CD4-positive, alpha-beta memory T cell (primary cell): ENCODE data around the gene MARCHF2. TPM values are rescaled to one million over a fixed set of nuclear protein-coding genes. Genes with fewer than 3 reads are reported as not detected.
"Not testable (repeated sequence)": the region's sequence is repeated elsewhere in the genome, so short reads cannot be mapped to it uniquely, and the experiment has no call there.

ENCODE experiments used
- CTCF ChIA-PET: fragments of 350-600 bp; sonication (Branson Sonifier 250); formaldehyde crosslinking; loops from one replicate; lab custom pipeline; 2021; ENCODE audit warnings: inconsistent platforms; ENCODE audit not compliant: partially characterized antibody; lab: Charles Lee
- POLR2A ChIA-PET: fragments of 350-600 bp; sonication (Branson Sonifier 250); formaldehyde crosslinking; loops from one replicate; lab custom pipeline; 2021; ENCODE audit not compliant: partially characterized antibody; lab: Charles Lee
- DNase-seq, 5 donors: peaks; one replicate each; pipeline versions ENCODE4 v3.0.0 to v3.0.0-alpha.2; 2020 to 2022; ENCODE audit warnings: mixed read lengths in 1 of 5
- H3K27ac ChIP-seq: one replicate; pipeline ENCODE4 v1.7.0; 2013; ENCODE audit warnings: low read depth, low read length
- H3K27me3 ChIP-seq: 2 replicates; pipeline ENCODE4 v1.7.0; 2013; ENCODE audit warnings: mild to moderate bottlenecking, low read length, moderate library complexity; ENCODE audit not compliant: insufficient read depth
- H3K36me3 ChIP-seq: 2 replicates; pipeline ENCODE4 v1.7.0; 2013; ENCODE audit warnings: mild to moderate bottlenecking, low read length, moderate library complexity; ENCODE audit not compliant: insufficient read depth
- H3K4me1 ChIP-seq: 2 replicates; pipeline ENCODE4 v1.7.0; 2013; ENCODE audit warnings: mild to moderate bottlenecking, low read length, moderate library complexity; ENCODE audit not compliant: insufficient read depth
- H3K4me3 ChIP-seq, 2 donors: one replicate each; pipeline ENCODE4 v1.7.0; 2013; ENCODE audit warnings: low read length in 2 of 2, mild to moderate bottlenecking in 1 of 2
- H3K9me3 ChIP-seq, 2 donors: one replicate each; pipeline ENCODE4 v1.7.0; 2013; ENCODE audit warnings: low read length in 2 of 2, control low read depth in 1 of 2; ENCODE audit not compliant: control insufficient read depth in 1 of 2
- H3K27ac Mint-ChIP-seq, 7 donors: one replicate each; pipeline ENCODE4 v1.8.0; 2020 to 2021; ENCODE audit warnings: mixed read lengths in 7 of 7, mild to moderate bottlenecking in 6 of 7, inconsistent platforms in 3 of 7, moderate library complexity in 3 of 7
- H3K27me3 Mint-ChIP-seq, 2 donors: one replicate each; pipeline ENCODE4 v1.8.0; 2020 to 2021; ENCODE audit warnings: mixed read lengths in 2 of 2
- H3K36me3 Mint-ChIP-seq, 2 donors: one replicate each; pipeline ENCODE4 v1.8.0; 2020 to 2021; ENCODE audit warnings: mixed read lengths in 2 of 2, inconsistent platforms in 1 of 2, mild to moderate bottlenecking in 1 of 2
- H3K4me1 Mint-ChIP-seq, 4 donors: one replicate each; pipeline ENCODE4 v1.8.0; 2020 to 2021; ENCODE audit warnings: mixed read lengths in 4 of 4, mild to moderate bottlenecking in 1 of 4
- H3K4me3 Mint-ChIP-seq, 8 donors: one replicate each; pipeline ENCODE4 v1.8.0; 2020 to 2021; ENCODE audit warnings: mixed read lengths in 8 of 8, mild to moderate bottlenecking in 7 of 8, moderate library complexity in 6 of 8, inconsistent platforms in 3 of 8
- H3K9me3 Mint-ChIP-seq, 8 donors: one replicate each; pipeline ENCODE4 v1.8.0; 2020 to 2021; ENCODE audit warnings: mixed read lengths in 8 of 8, mild to moderate bottlenecking in 5 of 8, inconsistent platforms in 3 of 8, moderate library complexity in 1 of 8
- intact Hi-C: fragments of 100-400 bp; cut with micrococcal nuclease; formaldehyde crosslinking; loops from one replicate; pipeline ENCODE4 v1.15.1; 2023
- polyA plus RNA-seq, 2 donors: library from polyadenylated mRNA; unstranded; fragments of 300-500 nt; fragmentation: Illumina TruSeq; gene quantifications; one replicate each; pipeline ENCODE4 v1.2.3, GENCODE V29; 2021
- total RNA-seq, 2 experiments: library from RNA; stranded (reverse); gene quantifications; one replicate each; pipeline ENCODE4 v1.2.3, GENCODE V29; 2021

MARCHF2 gene
- total and polyA plus RNA-seq, 4 experiments from 2014 or later = 25.5 to 60.9 (median 38.2) TPM

DNA sequence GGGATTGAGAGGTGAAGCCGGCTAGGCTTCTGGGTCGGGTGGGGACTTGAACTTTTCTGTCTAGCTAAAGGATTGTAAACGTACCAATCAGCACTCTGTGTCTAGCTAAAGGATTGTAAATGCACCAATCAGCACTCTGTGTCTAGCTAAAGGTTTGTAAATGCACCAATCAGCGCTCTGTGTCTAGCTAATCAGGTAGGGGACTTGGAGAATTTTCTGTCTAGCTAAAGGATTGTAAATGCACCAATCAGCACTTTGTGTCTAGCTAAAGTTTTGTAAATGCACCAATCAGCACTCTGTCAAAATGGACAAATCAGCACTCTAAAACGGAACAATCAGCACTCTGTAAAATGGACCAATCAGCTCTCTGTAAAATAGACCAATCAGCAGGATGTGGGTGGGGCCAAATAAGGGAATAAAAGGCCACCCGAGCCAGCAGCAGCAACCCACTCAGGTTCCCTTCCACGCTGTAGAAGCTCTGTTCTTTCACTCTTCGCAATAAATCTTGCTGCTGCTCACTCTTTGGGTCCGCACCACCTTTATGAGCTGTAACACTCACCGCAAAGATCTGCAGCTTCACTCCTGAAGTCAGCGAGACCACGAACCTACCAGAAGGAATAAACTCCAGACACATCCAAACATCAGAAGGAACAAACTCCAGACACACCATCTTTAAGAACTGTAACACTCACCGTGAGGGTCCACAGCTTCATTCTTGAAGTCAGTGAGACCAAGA, 33.8 kb upstream of the MARCHF2 start:
- H3K36me3 Mint-ChIP-seq, H3K4me3 Mint-ChIP-seq, H3K27ac ChIP-seq, intact Hi-C loops, DNase-seq, H3K36me3 ChIP-seq, H3K27me3 ChIP-seq, H3K9me3 ChIP-seq, H3K27me3 Mint-ChIP-seq, H3K4me3 ChIP-seq, H3K4me1 ChIP-seq, POLR2A ChIA-PET, H3K27ac Mint-ChIP-seq, H3K9me3 Mint-ChIP-seq: not testable (repeated sequence)
- CTCF ChIA-PET = interaction anchor here (1.1 to 2.6 kb wide), 2 partner anchors 26 to 201 kb away, joined by 3 to 15 read pairs; no protein-coding TSS in a partner anchor
- H3K4me1 Mint-ChIP-seq = peaks cover 4 to 17% (median 7%) of the 10 kb centered on the region in 4 donors

DNA sequence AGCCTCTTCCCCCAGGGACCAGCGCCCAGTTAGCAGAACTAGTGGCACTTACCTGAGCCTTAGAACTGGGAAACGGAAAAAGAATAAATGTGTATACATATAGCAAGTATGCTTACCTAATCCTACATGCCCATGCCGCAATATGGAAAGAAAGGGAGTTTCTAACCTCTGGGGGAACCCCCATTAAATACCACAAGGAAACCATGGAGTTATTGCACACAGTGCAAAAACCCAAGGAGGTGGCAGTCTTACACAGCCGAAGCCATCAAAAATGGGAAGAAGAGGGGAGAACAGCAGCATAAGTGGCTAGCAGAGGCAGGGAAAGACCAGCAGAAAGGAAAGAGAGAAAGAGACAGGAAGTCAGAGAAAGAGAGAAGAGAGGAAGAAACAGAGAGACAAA, 28.5 kb upstream of the MARCHF2 start:
- H3K4me3 Mint-ChIP-seq, H3K9me3 ChIP-seq, H3K36me3 Mint-ChIP-seq, POLR2A ChIA-PET, DNase-seq, intact Hi-C loops, H3K9me3 Mint-ChIP-seq, H3K36me3 ChIP-seq, H3K4me1 Mint-ChIP-seq, CTCF ChIA-PET, H3K27me3 Mint-ChIP-seq, H3K27ac ChIP-seq, H3K4me1 ChIP-seq, H3K27me3 ChIP-seq, H3K4me3 ChIP-seq: not testable (repeated sequence)
- peak overlapping the region in 1 of 7 donors; percentile 18 for H3K27ac Mint-ChIP-seq

DNA sequence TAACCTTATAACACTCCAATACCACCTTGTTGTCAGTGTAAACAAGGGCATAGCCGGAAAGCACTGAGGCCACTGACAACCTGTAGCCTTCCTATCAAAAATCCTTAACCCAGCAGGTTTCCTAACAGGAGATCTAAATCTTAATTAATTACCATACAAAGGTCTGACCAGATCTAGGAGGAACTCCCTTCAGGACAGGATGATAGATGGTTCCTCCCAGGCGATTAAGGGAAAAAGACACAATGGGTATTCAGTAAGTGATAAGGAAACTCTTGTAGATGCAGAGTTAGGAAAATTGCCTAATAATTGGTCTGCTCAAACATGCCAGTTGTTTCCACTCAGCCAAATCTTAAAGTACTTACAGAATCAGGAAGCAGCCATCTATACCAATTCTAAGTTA, 28.0 kb upstream of the MARCHF2 start:
- H3K4me1 Mint-ChIP-seq, H3K9me3 ChIP-seq, H3K27me3 ChIP-seq, H3K4me1 ChIP-seq, H3K4me3 ChIP-seq, H3K27ac Mint-ChIP-seq, H3K4me3 Mint-ChIP-seq, H3K9me3 Mint-ChIP-seq, H3K36me3 Mint-ChIP-seq, intact Hi-C loops, CTCF ChIA-PET, H3K36me3 ChIP-seq, POLR2A ChIA-PET, DNase-seq, H3K27ac ChIP-seq, H3K27me3 Mint-ChIP-seq: not testable (repeated sequence)

DNA sequence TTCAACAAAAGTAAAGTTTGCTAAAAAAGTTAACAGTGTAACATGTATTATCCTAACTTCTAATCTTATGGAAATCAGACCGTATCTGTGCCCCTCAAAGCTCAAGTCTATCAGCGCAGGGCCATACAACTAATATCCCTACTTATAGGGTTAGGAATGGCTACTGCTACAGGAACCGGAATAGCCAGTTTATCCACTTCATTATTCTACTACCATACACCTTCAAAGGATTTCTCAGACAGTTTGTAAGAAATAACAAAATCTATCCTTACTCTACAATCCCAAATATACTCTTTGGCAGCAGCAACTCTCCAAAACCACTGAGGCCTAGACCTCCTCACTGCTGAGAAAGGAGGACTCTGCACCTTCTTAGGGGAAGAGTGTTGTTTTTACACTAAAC, 27.5 kb upstream of the MARCHF2 start:
- H3K9me3 Mint-ChIP-seq, H3K9me3 ChIP-seq, CTCF ChIA-PET, H3K27me3 Mint-ChIP-seq, H3K36me3 Mint-ChIP-seq, DNase-seq, H3K4me3 ChIP-seq, H3K4me3 Mint-ChIP-seq, H3K27ac Mint-ChIP-seq, H3K27me3 ChIP-seq, POLR2A ChIA-PET, H3K27ac ChIP-seq, H3K4me1 ChIP-seq, intact Hi-C loops, H3K36me3 ChIP-seq: not testable (repeated sequence)
- H3K4me1 Mint-ChIP-seq = peaks cover 0 to 10% (median 8%) of the 10 kb centered on the region in 4 donors

DNA sequence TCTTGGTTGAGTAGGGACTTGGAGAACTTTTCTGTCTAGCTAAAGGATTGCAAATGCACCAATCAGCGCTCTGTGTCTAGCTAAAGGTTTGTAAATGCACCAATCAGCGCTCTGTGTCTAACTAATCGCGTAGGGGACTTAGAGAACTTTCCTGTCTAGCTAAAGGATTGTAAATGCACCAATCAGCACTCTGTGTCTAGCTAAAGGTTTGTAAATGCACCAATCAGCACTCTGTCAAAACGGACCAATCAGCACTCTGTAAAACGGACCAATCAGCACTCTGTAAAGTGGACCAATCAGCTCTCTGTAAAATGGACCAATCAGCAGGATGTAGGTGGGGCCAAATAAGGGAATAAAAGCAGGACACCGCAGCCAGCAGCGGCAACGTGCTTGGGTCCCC, 26.7 kb upstream of the MARCHF2 start:
- H3K9me3 Mint-ChIP-seq, H3K9me3 ChIP-seq, DNase-seq, H3K36me3 Mint-ChIP-seq, H3K27me3 Mint-ChIP-seq, intact Hi-C loops, H3K27ac ChIP-seq, POLR2A ChIA-PET, H3K36me3 ChIP-seq, H3K4me3 Mint-ChIP-seq, H3K27me3 ChIP-seq, H3K4me3 ChIP-seq, H3K27ac Mint-ChIP-seq: not testable (repeated sequence)
- CTCF ChIA-PET = interaction anchor here (1.3 kb wide), 1 partner anchor 33 kb away, joined by 3 read pairs; no protein-coding TSS in a partner anchor
- peaks cover 4 to 17% (median 13%) of the 10 kb centered on the region in 4 donors for H3K4me1 Mint-ChIP-seq
- peaks cover 12% of the 10 kb centered on the region for H3K4me1 ChIP-seq

DNA sequence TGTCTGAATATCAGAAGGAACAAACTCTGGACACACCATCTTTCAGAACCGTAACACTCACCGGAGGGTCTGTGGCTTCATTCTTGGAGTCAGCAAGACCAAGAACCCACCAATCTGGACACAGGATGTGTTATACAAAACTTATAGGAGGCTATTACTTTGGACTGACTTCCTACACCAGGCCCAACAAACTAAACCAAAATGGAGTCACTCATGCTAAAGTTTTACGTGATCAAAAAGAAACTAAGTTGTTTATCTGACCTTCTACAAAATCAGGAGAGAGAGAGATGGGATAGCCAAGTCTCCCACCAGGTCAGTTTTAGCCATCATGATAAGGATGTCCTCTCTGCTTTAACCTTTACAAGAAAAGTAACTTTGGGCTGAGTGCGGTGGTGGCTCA, 26.1 kb upstream of the MARCHF2 start:
- Mint-ChIP-seq H3K27ac (peak overlapping the region in 1 of 7 donors; percentile 65), H3K27me3 (no peaks in the 10 kb centered on the region), H3K9me3 (no peaks in the 10 kb centered on the region), H3K36me3 (peaks cover 0 to 2% of the 10 kb centered on the region in 2 donors), H3K4me1 (peaks cover 6 to 22% (median 17%) of the 10 kb centered on the region in 4 donors), H3K4me3 (no peak overlapping the region)
- H3K9me3 ChIP-seq = no peaks in the 10 kb centered on the region
- no peaks in the 10 kb centered on the region for H3K36me3 ChIP-seq
- intact Hi-C loops = no loop called here
- CTCF ChIA-PET = interaction anchor here (1.3 kb wide), 1 partner anchor 34 kb away, joined by 3 read pairs; no protein-coding TSS in a partner anchor
- no peak overlapping the region for H3K27ac ChIP-seq
- POLR2A ChIA-PET = no interaction called here
- H3K4me3 ChIP-seq = no peak overlapping the region
- H3K27me3 ChIP-seq = no peaks in the 10 kb centered on the region
- peaks cover 18% of the 10 kb centered on the region for H3K4me1 ChIP-seq
- DNase-seq = no peak

DNA sequence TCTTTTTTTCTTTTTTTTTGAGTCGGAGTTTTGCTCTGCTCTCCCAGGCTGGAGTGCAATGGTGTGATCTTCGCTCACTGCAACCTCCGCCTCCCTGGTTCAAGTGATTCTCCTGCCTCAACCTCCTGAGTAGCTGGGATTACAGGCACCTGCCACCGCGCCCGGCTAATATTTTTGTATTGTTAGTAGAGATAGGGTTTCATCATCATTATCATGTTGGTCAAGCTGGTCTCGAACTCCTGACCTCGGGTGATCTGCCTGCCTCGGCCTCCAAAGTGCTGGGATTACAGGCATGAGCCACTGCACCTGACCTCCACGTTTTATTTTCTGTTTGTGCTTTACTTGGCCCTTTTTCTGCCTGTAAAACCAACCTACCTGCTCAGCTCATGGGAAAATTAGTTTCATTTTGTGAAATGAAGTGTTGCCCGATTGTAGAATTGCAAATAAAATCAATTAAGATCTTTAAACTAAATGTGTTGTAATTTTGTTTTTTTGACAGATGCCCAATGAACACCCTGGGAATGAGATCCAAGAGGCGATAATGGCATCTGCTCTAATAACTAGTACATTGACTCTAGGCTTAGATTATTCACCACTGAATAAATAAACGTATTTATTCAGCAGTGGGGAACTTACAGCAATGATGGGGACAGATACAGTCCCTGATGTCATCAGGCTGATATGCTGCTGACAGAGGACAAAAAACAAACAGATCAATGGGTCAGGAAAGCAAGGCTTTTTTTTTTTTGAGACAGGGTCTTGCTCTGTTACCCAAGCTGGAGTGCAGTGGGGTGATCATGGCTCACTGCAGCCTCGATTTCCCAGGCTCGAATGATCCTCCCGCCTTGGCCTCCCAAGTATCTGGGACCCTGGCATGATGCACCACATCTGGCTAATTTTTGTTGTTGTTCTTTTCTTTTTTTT, 25.2 kb upstream of the MARCHF2 start:
- Mint-ChIP-seq H3K4me3 (peak overlapping the region in 3 of 8 donors; percentile 14 to 36 (median 25)), H3K9me3 (no peaks in the 10 kb centered on the region), H3K36me3 (peaks cover 0 to 3% of the 10 kb centered on the region in 2 donors), H3K27ac (peak overlapping the region in 1 of 7 donors; percentile 23), H3K4me1 (peaks cover 6 to 29% (median 22%) of the 10 kb centered on the region in 4 donors), H3K27me3 (no peaks in the 10 kb centered on the region)
- Histone ChIP-seq H3K4me1 (peaks cover 22% of the 10 kb centered on the region), H3K27ac (no peak overlapping the region), H3K27me3 (no peaks in the 10 kb centered on the region), H3K36me3 (no peaks in the 10 kb centered on the region), H3K9me3 (no peaks in the 10 kb centered on the region), H3K4me3 (no peak overlapping the region)
- ChIA-PET CTCF (interaction anchor here (0.7 kb wide), 1 partner anchor 34 kb away, joined by 4 read pairs; no protein-coding TSS in a partner anchor), POLR2A (interaction anchor here (0.9 kb wide), 1 partner anchor 26 kb away, joined by 3 read pairs; no protein-coding TSS in a partner anchor)
- intact Hi-C loops = no loop called here
- DNase-seq = no peak
